ENCODE measurements around the gene PLA2G15. TPM values are rescaled to one million over a fixed set of nuclear protein-coding genes. Genes with fewer than 3 reads are reported as not detected.

The PLA2G15 gene
- total RNA-seq, 3 donors from 2014 or later (not counting 1 experiment from before 2014, with no cell fraction given) = 5.6 to 13.0 (median 12.7) TPM

DNA sequence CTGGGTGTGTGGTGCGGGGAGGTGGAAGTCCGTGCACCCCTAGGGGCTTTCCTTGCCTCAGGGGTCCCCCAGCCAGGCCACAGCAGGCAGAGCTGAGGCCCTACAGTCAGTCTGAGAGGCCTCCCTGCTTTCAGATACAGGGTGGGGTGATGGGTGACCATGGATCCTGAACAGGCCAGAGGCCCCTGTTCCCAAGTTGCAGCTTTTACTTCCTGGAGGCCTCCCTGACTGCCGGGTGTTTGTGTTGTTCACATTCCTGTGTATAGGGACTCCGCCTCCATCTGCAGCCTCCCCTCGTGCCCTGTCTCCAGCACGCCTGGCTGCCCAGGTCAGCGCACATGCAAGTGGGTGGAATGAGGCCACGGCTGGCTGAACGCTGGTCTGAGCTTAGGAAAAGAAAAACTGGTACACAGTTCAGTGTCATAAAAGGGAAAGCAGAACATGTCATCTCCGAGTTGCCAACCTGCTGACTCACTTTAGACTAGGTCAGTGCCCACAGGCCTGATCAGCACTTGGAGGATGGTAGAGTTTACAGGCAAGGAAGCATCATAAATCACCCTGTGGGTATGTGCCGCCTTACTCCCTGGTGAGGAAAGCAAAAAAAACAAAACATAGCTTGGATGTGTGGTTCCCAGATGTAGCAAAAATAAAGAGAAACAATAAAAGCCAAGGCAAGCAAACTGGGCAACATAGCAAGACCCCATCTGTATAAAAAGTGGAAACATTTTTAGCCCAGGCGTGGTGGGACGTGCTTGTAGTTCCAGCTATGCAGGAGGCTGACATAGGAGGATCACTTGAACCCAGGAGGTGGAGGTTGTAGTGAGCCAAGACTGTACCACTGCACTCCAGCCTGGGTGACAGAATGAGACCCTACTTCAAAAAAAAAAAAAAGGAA is 13.0 kb downstream of the PLA2G15 start:
- Mint-ChIP-seq H3K27ac (no peak overlapping the region), H3K36me3 (no peaks in the 10 kb centered on the region), H3K4me3 (no peak overlapping the region), H3K27me3 (ENCODE audit: low read depth in 2 of 2) (no peaks in the 10 kb centered on the region), H3K4me1 (peaks cover 3 to 11% of the 10 kb centered on the region in 2 donors), H3K9me3 (no peaks in the 10 kb centered on the region)
- Histone ChIP-seq H3K36me3 (ENCODE audit: control insufficient read depth, insufficient read depth, low read length) (peaks cover 15% of the 10 kb centered on the region), H3K27ac (ENCODE audit: low read length) (peak overlapping the region; percentile 18), H3K9me3 (ENCODE audit: control insufficient read depth, insufficient read depth, low read length) (no peaks in the 10 kb centered on the region), H3K27me3 (ENCODE audit: control insufficient read depth, insufficient read depth, low read length) (no peaks in the 10 kb centered on the region), H3K4me1 (ENCODE audit: control insufficient read depth, insufficient read depth, low read length) (peaks cover 20% of the 10 kb centered on the region), H3K4me3 (ENCODE audit: low read length) (no peak overlapping the region)
- TF ChIP-seq, protein P1, sequence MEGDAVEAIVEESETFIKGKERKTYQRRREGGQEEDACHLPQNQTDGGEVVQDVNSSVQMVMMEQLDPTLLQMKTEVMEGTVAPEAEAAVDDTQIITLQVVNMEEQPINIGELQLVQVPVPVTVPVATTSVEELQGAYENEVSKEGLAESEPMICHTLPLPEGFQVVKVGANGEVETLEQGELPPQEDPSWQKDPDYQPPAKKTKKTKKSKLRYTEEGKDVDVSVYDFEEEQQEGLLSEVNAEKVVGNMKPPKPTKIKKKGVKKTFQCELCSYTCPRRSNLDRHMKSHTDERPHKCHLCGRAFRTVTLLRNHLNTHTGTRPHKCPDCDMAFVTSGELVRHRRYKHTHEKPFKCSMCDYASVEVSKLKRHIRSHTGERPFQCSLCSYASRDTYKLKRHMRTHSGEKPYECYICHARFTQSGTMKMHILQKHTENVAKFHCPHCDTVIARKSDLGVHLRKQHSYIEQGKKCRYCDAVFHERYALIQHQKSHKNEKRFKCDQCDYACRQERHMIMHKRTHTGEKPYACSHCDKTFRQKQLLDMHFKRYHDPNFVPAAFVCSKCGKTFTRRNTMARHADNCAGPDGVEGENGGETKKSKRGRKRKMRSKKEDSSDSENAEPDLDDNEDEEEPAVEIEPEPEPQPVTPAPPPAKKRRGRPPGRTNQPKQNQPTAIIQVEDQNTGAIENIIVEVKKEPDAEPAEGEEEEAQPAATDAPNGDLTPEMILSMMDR (IDR thresholded peaks at IDR 0.05) = no peak
- WGBS (ENCODE audit: insufficient coverage) = 52% methylated on average over 13 of the region's 13 CpGs
- no peak for ATAC-seq
- intact Hi-C loops (cut with micrococcal nuclease) = no loop called here
- no peak for DNase-seq

DNA sequence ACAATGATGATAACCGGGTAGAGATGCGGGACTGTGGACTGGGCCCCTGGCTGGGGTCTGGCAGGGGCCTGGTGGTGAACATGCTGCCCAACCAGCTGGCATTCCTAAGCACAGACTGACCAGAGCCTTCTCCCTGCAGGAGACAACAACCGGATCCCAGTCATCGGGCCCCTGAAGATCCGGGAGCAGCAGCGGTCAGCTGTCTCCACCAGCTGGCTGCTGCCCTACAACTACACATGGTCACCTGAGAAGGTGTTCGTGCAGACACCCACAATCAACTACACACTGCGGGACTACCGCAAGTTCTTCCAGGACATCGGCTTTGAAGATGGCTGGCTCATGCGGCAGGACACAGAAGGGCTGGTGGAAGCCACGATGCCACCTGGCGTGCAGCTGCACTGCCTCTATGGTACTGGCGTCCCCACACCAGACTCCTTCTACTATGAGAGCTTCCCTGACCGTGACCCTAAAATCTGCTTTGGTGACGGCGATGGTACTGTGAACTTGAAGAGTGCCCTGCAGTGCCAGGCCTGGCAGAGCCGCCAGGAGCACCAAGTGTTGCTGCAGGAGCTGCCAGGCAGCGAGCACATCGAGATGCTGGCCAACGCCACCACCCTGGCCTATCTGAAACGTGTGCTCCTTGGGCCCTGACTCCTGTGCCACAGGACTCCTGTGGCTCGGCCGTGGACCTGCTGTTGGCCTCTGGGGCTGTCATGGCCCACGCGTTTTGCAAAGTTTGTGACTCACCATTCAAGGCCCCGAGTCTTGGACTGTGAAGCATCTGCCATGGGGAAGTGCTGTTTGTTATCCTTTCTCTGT is 14.0 kb downstream of the PLA2G15 start:
- DNase-seq (no peak), ATAC-seq (no peak)
- no peak overlapping the region for H3K27ac Mint-ChIP-seq
- TF ChIP-seq, protein P1 (IDR thresholded peaks at IDR 0.05) = no peak
- 93% methylated on average over 27 of the region's 27 CpGs for WGBS (ENCODE audit: insufficient coverage)
- Histone ChIP-seq H3K9me3 (ENCODE audit: control insufficient read depth, insufficient read depth, low read length) (no peaks in the 10 kb centered on the region), H3K4me3 (ENCODE audit: low read length) (no peak overlapping the region), H3K27me3 (ENCODE audit: control insufficient read depth, insufficient read depth, low read length) (no peaks in the 10 kb centered on the region), H3K27ac (ENCODE audit: low read length) (no peak overlapping the region), H3K4me1 (ENCODE audit: control insufficient read depth, insufficient read depth, low read length) (peaks cover 29% of the 10 kb centered on the region), H3K36me3 (ENCODE audit: control insufficient read depth, insufficient read depth, low read length) (peaks cover 15% of the 10 kb centered on the region)
- H3K9me3 Mint-ChIP-seq = no peaks in the 10 kb centered on the region
- H3K27me3 Mint-ChIP-seq (ENCODE audit: low read depth in 2 of 2) = no peaks in the 10 kb centered on the region
- no peaks in the 10 kb centered on the region for H3K36me3 Mint-ChIP-seq
- intact Hi-C loops (cut with micrococcal nuclease) = no loop called here
- peaks cover 11 to 21% of the 10 kb centered on the region in 2 donors for H3K4me1 Mint-ChIP-seq
- no peak overlapping the region for H3K4me3 Mint-ChIP-seq

DNA sequence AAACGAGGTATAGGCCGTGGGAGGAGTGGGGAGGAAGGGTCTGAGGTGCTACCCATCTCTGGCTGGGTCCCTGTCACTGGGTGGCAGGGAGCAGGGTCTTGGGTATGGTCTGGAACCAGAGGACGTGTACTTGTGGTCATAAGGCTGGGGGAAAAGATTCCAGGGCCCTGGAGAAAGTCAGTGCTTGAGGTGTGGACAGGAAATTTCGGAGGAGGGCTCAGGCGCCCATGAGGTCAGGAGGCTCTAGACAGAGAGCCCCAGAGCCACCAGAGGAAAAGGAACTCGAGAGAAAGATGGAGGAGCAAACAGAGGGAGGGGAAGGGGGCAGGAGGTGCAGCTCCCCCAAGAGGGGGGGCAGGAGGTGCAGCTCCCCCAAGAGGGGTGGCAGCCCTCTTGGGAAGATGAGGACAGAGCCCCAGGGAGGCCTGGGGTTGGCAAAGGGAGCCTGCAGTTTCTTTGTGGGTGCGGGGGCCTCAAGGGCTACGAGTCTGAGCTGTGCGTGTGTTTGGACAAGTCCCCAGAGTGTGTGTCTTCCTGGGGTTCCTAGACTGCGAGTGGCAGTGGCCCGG is 18.5 kb downstream of the PLA2G15 start:
- no peaks in the 10 kb centered on the region for H3K27me3 ChIP-seq (ENCODE audit: control insufficient read depth, insufficient read depth, low read length)
- ATAC-seq (no peak), DNase-seq (no peak)
- 36% methylated on average over 11 of the region's 11 CpGs for WGBS (ENCODE audit: insufficient coverage)
- Mint-ChIP-seq H3K36me3 (no peaks in the 10 kb centered on the region), H3K4me3 (peak overlapping the region; percentile 96), H3K9me3 (no peaks in the 10 kb centered on the region), H3K4me1 (peaks cover 25 to 43% of the 10 kb centered on the region in 2 donors), H3K27me3 (ENCODE audit: low read depth in 2 of 2) (no peaks in the 10 kb centered on the region), H3K27ac (peak overlapping the region; percentile 95 to 100)
- intact Hi-C loops (cut with micrococcal nuclease) = loop anchor here (1.0 to 2.0 kb wide), 3 partner anchors 19 to 48 kb away; partner anchors contain the start of genes PLA2G15 and PRMT7
- peak overlapping the region; percentile 68 for H3K4me3 ChIP-seq (ENCODE audit: low read length)
- peak overlapping the region; percentile 98 for H3K27ac ChIP-seq (ENCODE audit: low read length)
- peaks cover 14% of the 10 kb centered on the region for H3K36me3 ChIP-seq (ENCODE audit: control insufficient read depth, insufficient read depth, low read length)
- H3K4me1 ChIP-seq (ENCODE audit: control insufficient read depth, insufficient read depth, low read length) = peaks cover 38% of the 10 kb centered on the region
- TF ChIP-seq, protein P1 (IDR thresholded peaks at IDR 0.05) = no peak
- H3K9me3 ChIP-seq (ENCODE audit: control insufficient read depth, insufficient read depth, low read length) = no peaks in the 10 kb centered on the region
